Fibroblast of lung (primary cell): Measurements from ENCODE around the gene TACC2.

ENCODE experiments used
- EZH2 ChIP-seq: IDR thresholded peaks from 2 replicates; pipeline ENCODE4 v1.5.1; 2012; ENCODE audit warnings: low read length, control low read depth, mild to moderate bottlenecking; ENCODE audit errors: missing control alignments
- TF ChIP-seq, protein P1 (sequence below), 2 donors: IDR thresholded peaks in 1 of 2; conservative IDR thresholded peaks in 1 of 2; 1 replicate in 1 of 2; 2 replicates in 1 of 2; pipeline ENCODE4 v1.5.1; 2011 to 2012; ENCODE audit warnings: low read length in 2 of 2, control low read depth in 1 of 2, inconsistent platforms in 1 of 2, low read depth in 1 of 2, mild to moderate bottlenecking in 1 of 2

- TF ChIP-seq, protein P1, sequence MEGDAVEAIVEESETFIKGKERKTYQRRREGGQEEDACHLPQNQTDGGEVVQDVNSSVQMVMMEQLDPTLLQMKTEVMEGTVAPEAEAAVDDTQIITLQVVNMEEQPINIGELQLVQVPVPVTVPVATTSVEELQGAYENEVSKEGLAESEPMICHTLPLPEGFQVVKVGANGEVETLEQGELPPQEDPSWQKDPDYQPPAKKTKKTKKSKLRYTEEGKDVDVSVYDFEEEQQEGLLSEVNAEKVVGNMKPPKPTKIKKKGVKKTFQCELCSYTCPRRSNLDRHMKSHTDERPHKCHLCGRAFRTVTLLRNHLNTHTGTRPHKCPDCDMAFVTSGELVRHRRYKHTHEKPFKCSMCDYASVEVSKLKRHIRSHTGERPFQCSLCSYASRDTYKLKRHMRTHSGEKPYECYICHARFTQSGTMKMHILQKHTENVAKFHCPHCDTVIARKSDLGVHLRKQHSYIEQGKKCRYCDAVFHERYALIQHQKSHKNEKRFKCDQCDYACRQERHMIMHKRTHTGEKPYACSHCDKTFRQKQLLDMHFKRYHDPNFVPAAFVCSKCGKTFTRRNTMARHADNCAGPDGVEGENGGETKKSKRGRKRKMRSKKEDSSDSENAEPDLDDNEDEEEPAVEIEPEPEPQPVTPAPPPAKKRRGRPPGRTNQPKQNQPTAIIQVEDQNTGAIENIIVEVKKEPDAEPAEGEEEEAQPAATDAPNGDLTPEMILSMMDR (conservative IDR thresholded peaks at IDR 0.05 in 1 of 2, IDR thresholded peaks at IDR 0.05 in 1 of 2; ENCODE audit: low read depth in 1 of 2, low read length in 2 of 2) = no peak
- no peak for TF ChIP-seq EZH2
Measured at GRCh38 chr10:122152544-122152943, 163.6 kb downstream of the TACC2 start.
